Middle frontal gyrus (tissue), 1 donor: Measurements from ENCODE around the gene PGC.

Experiments used
- DNase-seq: peaks from one replicate; pipeline ENCODE4 v3.0.0-alpha.2; 2015; ENCODE audit warnings: low spot score; ENCODE audit errors: extremely low spot score

The PGC gene

GRCh38 chr6:41747256-41748101, at the start of gene PGC:
Gene PGC (minus strand): TSS chr6:41747397. CDS start chr6:41747334, 63 bp downstream.
- no peak for DNase-seq

- no peak for DNase-seq
These were observed 49.3 kb upstream of the PGC start for GRCh38 chr6:41796474-41796873.

- no peak for DNase-seq
These were observed 44.8 kb upstream of the PGC start for GRCh38 chr6:41791984-41792383.

- no peak for DNase-seq
These were observed 44.1 kb upstream of the PGC start for GRCh38 chr6:41791305-41791704.

- DNase-seq: no peak
These were observed 42.8 kb upstream of the PGC start for GRCh38 chr6:41790045-41790444.

- DNase-seq: no peak
These were observed 42.2 kb upstream of the PGC start for GRCh38 chr6:41789390-41789724.

GRCh38 chr6:41787219-41787917, 40.2 kb upstream of the PGC start, which contains the start of gene TOMM6:
Gene TOMM6 (plus strand): TSS chr6:41787694. CDS start chr6:41787698, 4 bp downstream.
- peak; percentile 89 for DNase-seq

- peak; percentile 82 for DNase-seq
These were observed 39.4 kb upstream of the PGC start for GRCh38 chr6:41786451-41787218.

- DNase-seq: no peak
These were observed 38.7 kb upstream of the PGC start for GRCh38 chr6:41785689-41786450.

GRCh38 chr6:41785254-41785653, 38.1 kb upstream of the PGC start:
- DNase-seq: no peak

GRCh38 chr6:41784581-41785171, 37.5 kb upstream of the PGC start:
- no peak for DNase-seq

GRCh38 chr6:41783106-41783780, 36.0 kb upstream of the PGC start:
- DNase-seq: no peak

GRCh38 chr6:41781366-41781730, 34.2 kb upstream of the PGC start:
- DNase-seq: no peak

GRCh38 chr6:41780551-41781365, 33.6 kb upstream of the PGC start, which contains the start of gene PRICKLE4:
Gene PRICKLE4 (plus strand): TSS chr6:41780782. CDS start chr6:41783474, 2,692 bp downstream.
- DNase-seq: no peak

- peak; percentile 97 for DNase-seq
These were observed 32.8 kb upstream of the PGC start, which contains the start of gene FRS3 for GRCh38 chr6:41779788-41780550. Gene FRS3 (minus strand): TSS chr6:41779900. CDS start chr6:41776987, 2,913 bp downstream.

- no peak for DNase-seq
These were observed 32.1 kb upstream of the PGC start for GRCh38 chr6:41779336-41779735.

GRCh38 chr6:41778895-41779294, 31.7 kb upstream of the PGC start:
- no peak for DNase-seq

GRCh38 chr6:41777551-41778285, 30.5 kb upstream of the PGC start:
- no peak for DNase-seq
